ENCODE results near the gene MAD1L1.

MAD1L1 gene

DNA sequence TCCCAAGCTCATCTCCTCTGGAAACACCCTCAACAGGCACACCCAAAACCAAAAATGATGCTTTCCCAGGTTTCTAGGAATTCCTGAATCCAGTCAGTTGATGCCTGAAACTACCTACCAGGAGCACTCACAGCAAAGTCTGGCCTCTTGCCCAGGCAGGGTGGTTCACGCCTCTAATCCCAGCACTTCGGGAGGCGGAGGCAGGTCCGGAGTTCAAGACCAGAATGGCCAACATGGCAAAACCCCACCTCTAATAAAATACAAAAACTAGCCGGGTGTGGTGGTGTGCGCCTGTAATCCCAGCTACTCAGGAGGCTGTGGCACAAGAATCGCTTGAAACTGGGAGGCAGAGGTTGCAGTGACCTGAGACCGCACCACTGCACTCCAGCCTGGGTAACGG, 1.9 kb downstream of the MAD1L1 start:
- TF ChIP-seq CTCF (IDR thresholded peaks at IDR 0.05), result no peak
- no peak overlapping the region for H3K4me3 Mint-ChIP-seq
- H3K27ac Mint-ChIP-seq, result no peak overlapping the region
- H3K36me3 Mint-ChIP-seq (ENCODE audit: low read depth), result peaks cover 46% of the 10 kb centered on the region
- no peaks in the 10 kb centered on the region for H3K9me3 Mint-ChIP-seq
- no peak for DNase-seq
- no peaks in the 10 kb centered on the region for H3K27me3 Mint-ChIP-seq (ENCODE audit: low read depth, poor library complexity)
- H3K4me1 Mint-ChIP-seq, result peaks cover 32% of the 10 kb centered on the region

GRCh38 chr7:2230226-2230625, 2.5 kb downstream of the MAD1L1 start:
- no peak for DNase-seq
- H3K4me1 Mint-ChIP-seq, result peaks cover 32% of the 10 kb centered on the region
- H3K36me3 Mint-ChIP-seq (ENCODE audit: low read depth), result peaks cover 48% of the 10 kb centered on the region
- H3K9me3 Mint-ChIP-seq, result no peaks in the 10 kb centered on the region
- no peaks in the 10 kb centered on the region for H3K27me3 Mint-ChIP-seq (ENCODE audit: low read depth, poor library complexity)
- peak overlapping the region; percentile 49 for H3K4me3 Mint-ChIP-seq
- no peak overlapping the region for H3K27ac Mint-ChIP-seq
- TF ChIP-seq CTCF (IDR thresholded peaks at IDR 0.05), result no peak

DNA sequence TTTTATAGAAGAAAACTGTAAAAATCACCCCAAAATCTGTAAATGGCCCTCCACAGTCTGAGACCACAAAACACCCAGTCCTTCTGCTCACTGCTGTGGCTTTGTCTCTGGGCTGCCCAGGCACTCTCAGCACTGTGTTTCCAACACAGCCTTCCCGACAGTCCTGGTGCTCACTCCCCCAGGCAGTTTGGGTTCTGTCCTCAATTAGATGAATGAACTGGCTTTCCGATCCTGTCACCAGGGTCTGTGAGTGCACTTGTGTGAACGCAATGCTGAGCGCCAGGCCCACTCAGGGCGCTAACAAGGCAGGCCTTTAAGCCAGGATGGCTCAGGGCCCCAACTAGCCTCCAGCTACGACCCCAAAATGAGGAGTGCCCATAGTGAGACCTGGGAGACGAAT, 3.3 kb downstream of the MAD1L1 start:
- DNase-seq, result no peak
- no peak for TF ChIP-seq CTCF (IDR thresholded peaks at IDR 0.05)
- peaks cover 40% of the 10 kb centered on the region for H3K36me3 Mint-ChIP-seq (ENCODE audit: low read depth)
- H3K27ac Mint-ChIP-seq, result peak overlapping the region; percentile 81
- H3K27me3 Mint-ChIP-seq (ENCODE audit: low read depth, poor library complexity), result no peaks in the 10 kb centered on the region
- peaks cover 26% of the 10 kb centered on the region for H3K4me1 Mint-ChIP-seq
- no peak overlapping the region for H3K4me3 Mint-ChIP-seq
- H3K9me3 Mint-ChIP-seq, result no peaks in the 10 kb centered on the region

DNA sequence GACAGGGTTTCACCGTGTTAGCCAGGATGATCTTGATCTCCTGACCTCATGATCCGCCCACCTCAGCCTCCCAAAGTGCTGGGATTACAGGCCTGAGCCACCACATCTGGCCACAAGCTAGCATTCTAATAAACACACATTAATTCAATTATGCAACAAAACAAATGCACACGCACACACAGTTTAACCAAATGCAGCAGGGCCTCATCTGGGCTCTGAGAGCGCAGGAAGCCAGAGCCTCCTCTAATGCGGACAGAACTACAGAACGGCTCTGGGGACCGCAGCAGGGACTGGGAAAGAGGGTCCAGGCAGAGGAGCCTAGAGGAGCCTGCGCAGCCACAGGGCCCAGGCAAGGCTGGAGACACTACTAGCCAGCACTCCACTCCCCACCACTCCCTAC, 3.8 kb downstream of the MAD1L1 start:
- H3K4me1 Mint-ChIP-seq, result peaks cover 24% of the 10 kb centered on the region
- H3K9me3 Mint-ChIP-seq, result no peaks in the 10 kb centered on the region
- peaks cover 42% of the 10 kb centered on the region for H3K36me3 Mint-ChIP-seq (ENCODE audit: low read depth)
- H3K27ac Mint-ChIP-seq, result no peak overlapping the region
- TF ChIP-seq CTCF (IDR thresholded peaks at IDR 0.05), result no peak
- no peaks in the 10 kb centered on the region for H3K27me3 Mint-ChIP-seq (ENCODE audit: low read depth, poor library complexity)
- H3K4me3 Mint-ChIP-seq, result no peak overlapping the region
- no peak for DNase-seq

- no peaks in the 10 kb centered on the region for H3K27me3 Mint-ChIP-seq (ENCODE audit: low read depth, poor library complexity)
- H3K36me3 Mint-ChIP-seq (ENCODE audit: low read depth), result peaks cover 42% of the 10 kb centered on the region
- no peak overlapping the region for H3K4me3 Mint-ChIP-seq
- H3K27ac Mint-ChIP-seq, result no peak overlapping the region
- DNase-seq, result no peak
- no peaks in the 10 kb centered on the region for H3K9me3 Mint-ChIP-seq
- H3K4me1 Mint-ChIP-seq, result peaks cover 18% of the 10 kb centered on the region
- TF ChIP-seq CTCF (IDR thresholded peaks at IDR 0.05), result no peak
Observed at GRCh38 chr7:2227699-2228098, 5.0 kb downstream of the MAD1L1 start.

DNA sequence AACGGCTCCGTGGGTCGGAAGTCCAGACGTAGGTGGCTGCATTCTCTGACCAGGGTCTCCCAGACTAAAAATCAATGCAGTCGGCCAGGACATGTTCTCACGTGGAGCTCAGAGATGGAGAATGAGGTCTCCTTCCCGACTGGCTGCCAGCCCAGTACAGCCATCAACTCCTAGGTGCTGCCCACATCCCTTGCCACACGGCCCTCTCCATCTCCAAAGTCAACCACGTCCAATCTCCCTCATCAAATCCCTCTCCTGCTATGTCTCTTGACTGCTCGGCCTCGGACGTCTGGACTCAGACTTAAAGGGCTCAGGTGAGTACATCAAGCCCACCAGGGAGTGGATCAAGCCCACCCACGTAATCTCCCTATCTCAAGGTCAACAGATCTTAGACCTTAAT, 6.9 kb downstream of the MAD1L1 start:
- H3K4me3 Mint-ChIP-seq, result no peak overlapping the region
- H3K36me3 Mint-ChIP-seq (ENCODE audit: low read depth), result peaks cover 46% of the 10 kb centered on the region
- peaks cover 12% of the 10 kb centered on the region for H3K4me1 Mint-ChIP-seq
- no peak for TF ChIP-seq CTCF (IDR thresholded peaks at IDR 0.05)
- no peaks in the 10 kb centered on the region for H3K9me3 Mint-ChIP-seq
- no peak overlapping the region for H3K27ac Mint-ChIP-seq
- H3K27me3 Mint-ChIP-seq (ENCODE audit: low read depth, poor library complexity), result no peaks in the 10 kb centered on the region
- no peak for DNase-seq

Data from nephron progenitor cell (in vitro differentiated cells).